GM10847 (cell line): ENCODE data around the gene FGD6.

ENCODE experiments used
- POLR2A ChIP-seq: IDR thresholded peaks from 2 replicates; pipeline ENCODE4 v1.6.1; 2011; ENCODE audit not compliant: insufficient read length; ENCODE audit errors: extremely low read depth

Gene FGD6

DNA sequence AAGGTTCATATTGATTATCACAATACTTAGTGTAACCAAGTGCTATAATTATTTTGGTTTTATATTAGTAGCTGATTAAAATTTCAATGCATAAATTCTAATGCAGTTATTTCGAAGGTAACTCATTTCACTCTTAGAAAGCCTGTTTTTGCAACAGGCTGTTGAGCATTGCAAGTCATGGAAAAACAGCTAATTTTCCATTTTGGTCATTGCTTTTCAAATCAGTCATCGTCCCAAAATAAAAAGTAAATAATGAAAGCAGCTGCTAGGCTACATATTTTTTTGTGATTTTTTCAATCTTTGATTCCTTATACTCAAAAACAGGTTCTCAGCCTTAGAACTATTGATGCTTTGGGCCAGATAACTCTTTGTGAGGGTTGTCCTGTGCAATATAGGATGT, 23.3 kb upstream of the FGD6 start:
- no peak for TF ChIP-seq POLR2A

DNA sequence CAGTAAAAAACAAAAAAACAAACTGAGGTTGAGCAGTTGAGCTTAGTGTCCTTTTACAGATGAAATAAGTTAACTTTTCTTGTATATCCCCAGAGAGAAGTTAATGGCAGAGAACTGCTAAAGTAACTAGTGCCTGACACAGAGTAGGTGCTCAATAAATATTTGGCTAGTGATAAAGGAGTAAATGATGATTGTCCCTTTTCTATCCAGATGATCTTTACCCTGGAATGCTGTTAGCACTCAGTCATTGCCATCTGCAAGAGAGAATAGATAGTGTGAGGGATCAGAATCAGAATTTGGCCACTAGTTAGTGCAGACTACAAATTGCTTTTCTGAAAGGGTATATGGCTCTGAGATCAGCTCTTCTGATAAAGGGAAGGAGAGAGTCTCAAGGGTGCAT, 21.9 kb upstream of the FGD6 start:
- TF ChIP-seq POLR2A = no peak

DNA sequence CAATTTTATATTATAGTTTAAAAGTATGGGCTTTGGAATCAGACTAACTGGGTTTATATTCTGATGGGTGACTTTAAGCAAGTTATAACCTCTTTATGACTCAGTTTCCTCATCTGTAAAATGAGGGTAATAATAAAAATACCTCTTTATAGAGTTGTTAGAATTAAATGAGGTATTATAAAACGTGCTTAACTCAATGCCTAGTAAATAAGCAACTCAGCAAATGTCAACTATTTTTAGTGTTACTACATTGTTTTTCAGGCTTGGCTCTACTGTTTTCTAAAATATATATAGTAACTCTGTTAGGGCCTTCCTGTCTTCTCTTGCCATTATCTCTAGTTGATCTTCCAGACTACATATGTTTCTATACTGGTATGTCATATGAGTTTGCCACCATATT, 20.9 kb upstream of the FGD6 start:
- no peak for TF ChIP-seq POLR2A

DNA sequence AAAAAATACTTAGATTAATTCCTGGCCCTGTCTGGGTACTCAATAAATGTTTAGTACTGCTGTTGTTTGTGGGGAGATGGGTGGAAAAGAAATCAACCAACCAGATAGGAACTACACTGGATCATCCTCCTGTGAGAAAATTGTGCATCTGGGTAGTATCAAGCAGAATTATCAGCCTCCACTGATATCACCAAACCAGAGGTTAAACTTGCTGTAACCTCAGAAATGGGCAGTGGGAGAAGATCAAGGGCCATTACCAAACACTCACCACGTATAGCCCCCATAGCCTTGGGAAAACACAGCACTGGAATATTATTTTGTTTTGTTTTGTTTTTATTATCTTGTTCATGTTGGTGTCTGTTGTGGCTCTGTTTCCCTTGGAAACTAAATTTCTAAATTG, 20.0 kb upstream of the FGD6 start:
- TF ChIP-seq POLR2A = no peak

DNA sequence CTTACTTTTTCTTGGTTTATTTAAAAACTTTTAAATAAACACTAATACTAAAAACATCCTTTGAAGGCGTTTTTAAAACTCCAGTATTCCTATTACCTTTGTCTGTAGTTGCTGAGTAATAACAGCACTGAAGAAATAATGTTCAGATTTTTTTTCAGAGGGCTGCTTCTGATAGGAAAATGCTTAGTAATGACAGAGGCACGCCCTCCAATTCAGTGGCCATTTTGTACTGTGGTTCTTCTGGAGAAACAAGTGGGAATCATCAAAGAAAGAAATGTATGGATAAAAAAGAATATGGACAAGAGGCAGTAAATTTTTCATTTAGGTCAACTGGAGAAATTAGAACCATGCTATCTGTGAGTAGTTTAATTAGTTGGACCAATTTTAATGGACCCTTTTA, 13.9 kb upstream of the FGD6 start:
- TF ChIP-seq POLR2A = no peak

DNA sequence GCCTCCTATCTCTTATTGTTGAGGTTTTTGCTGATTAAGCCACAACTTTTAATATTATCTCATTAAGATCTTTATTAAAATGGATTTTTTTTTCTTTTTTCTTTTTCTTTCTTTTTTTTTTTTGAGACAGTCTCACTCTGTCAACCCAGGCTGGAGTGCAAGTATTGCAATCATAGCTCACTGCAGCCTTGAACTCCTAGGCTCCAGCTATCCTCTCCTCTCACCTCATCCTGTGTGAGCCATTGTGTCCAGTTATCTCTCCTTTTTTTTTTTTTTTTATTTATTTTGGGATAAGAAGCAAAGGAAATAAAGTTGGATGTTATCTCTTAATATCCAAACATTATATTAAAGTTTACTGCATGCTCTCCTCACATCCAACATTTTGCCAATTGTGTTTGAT, 13.0 kb upstream of the FGD6 start:
- TF ChIP-seq POLR2A = no peak

DNA sequence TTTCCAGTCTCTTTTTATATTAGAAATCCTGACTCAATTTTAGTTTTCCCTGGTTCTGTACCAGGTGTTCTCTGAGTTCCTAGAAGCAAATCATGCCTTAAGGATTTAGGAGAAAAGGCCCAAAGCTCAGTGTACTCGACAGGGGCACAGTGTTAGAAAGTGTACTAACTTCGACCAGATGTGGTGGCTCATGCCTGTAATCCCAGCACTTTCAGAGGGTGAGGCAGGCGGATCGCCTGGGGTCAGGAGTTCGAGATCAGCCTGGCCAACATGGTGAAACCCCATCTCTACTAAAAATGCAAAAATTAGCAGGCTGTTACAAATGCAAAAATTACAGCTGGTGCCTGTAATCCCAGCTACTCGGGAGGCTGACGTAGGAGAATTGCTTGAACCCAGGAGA, 12.4 kb upstream of the FGD6 start:
- TF ChIP-seq POLR2A = no peak

DNA sequence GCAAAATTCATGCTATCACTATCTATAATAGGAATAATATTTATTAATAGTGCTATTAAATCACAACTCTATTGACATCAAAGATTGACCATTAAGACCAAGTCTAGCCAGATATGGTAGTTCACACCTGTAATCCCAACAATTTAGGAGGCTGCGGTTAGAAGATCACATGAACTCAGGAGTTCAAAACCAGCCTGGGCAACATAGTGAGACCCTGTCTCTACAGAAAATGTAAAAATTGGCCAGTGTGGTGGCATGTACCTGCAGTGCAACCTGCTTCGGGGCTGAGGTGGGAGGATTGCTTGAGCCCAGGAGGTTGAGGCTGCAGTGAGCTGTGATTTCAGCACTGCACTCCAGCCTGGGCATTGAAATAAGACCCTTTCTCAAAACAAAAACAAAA, 11.3 kb upstream of the FGD6 start:
- no peak for TF ChIP-seq POLR2A

DNA sequence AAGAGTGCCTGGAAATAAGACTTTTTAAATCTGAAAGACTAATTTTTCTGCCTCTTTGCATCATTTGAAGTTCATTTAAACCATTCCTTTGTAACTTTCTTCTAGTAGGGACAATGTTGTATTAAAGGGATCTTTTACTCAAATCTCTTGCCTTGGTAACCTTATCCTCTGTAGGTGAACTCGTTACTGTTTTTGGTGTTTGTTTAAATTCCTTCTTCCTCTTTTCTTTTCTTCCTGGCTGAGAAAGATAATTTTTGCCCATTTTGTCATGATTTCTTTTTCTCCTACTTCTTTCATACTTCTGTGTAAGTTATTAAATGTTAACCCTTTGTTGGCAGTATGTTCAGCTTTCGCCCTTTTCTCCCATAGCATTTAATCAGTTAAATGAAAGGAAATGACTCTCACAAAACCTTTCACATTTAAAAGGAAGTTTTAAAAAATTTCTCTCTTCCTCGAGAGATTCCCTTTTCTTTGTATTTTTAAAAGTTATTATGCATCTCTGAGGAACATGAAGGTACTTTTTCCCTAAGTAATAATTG, 10.6 kb upstream of the FGD6 start:
- TF ChIP-seq POLR2A = no peak

DNA sequence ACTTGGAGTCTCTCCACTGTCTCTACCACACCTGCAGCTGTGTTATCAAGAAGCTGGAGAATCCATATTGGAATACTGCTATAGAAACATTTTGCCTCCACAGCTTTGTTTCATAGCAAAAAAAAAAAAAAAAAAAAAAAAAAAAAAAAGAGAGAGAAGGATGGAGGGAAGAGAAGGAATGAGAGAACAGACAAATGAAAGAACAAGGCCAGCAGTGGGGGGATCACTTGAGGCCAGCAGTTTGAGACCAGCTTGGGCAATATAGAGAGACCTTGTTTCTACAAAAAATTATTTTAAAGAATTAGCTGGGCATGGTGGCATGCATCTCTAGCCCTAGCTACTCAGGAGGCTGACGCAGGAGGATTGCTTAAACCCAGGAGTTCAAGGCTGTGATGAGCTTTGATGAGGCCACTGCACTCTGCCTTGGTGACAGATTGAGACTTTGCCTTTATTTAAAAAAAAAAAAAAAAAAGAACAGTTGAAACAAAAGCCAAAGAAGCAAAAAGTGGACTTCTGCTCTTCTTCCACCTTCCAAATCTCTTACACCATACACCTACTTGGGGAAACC, 8.5 kb upstream of the FGD6 start:
- no peak for TF ChIP-seq POLR2A

DNA sequence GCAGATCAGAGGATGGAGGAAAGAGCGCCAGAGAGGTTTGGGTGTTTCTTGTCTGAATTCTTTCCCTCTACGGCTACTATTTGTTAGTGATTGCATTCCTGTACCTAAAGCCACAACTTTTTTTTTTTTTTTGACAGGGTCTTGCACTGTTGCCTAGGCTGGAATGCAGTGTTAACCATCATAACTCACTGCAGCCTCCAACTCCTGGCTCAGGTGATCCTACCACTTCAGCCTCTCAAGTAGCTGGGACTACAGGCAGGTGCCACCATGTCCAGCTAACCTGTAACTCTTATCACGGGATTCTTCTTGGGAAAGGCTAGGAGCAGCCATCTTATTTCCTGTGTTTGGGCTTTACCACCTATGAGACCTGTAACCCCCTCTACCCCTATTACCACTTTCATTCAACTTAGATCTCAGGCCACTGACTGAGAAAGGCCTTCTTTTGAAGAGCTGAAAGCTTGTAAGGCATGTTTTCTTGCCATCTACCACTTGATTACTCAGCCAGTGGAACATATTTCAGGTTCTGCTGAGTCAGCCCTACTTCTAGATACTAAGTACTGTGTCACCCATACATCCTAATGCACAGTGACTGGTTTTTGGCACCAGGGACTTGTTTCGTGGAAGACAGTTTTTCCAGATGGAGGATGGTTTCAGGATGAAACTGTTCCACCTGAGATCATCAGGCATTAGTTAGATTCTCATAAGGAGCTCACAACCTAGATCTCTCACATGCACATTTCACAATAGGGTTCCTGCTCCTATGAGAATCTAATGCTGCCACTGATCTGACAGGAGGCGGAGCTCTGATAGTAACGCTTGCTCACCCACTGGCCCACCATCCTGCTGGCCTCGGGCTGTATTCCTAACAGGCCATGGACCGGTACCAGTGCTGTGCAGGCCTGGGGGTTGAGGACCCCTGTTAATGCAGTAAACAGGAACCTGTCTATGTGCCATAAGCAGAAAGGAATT, 7.2 kb upstream of the FGD6 start:
- no peak for TF ChIP-seq POLR2A

DNA sequence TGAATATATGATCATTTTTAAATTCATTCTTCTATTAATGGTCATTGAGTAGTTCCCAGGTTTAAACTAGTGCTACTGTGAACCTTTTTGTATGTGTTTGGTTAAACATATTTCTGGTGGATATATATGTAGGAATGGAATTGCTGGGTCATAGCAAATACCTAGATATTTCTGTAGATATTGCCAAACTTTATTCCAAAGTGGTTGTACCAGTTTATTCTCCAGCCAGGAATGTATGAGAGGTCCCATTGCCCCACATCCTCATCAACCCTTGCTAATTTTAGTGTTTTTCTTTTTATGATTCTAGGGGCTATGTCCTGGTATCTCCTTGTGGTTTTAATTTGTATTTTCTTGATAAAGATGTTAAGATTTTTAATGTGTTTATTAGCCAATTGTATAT, 3.5 kb upstream of the FGD6 start:
- TF ChIP-seq POLR2A = no peak

DNA sequence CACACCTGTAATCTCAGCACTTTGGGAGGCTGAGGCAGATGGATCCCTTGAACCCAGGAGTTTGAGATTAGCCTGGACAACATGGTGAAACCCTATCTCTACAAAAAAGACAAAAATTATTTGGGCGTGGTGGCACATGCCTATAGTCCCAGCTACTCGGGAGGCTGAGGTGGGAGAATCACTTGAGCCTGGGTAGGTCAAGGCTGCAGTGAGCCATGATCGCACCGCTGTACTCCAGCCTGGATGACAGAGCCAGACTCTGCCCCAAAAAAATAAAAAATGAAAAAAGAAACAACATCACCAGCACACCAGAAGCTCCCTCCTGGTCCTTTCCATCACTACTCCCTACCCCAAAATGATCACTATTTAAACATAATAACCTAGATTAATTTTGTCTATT, 2.9 kb upstream of the FGD6 start:
- TF ChIP-seq POLR2A = no peak

DNA sequence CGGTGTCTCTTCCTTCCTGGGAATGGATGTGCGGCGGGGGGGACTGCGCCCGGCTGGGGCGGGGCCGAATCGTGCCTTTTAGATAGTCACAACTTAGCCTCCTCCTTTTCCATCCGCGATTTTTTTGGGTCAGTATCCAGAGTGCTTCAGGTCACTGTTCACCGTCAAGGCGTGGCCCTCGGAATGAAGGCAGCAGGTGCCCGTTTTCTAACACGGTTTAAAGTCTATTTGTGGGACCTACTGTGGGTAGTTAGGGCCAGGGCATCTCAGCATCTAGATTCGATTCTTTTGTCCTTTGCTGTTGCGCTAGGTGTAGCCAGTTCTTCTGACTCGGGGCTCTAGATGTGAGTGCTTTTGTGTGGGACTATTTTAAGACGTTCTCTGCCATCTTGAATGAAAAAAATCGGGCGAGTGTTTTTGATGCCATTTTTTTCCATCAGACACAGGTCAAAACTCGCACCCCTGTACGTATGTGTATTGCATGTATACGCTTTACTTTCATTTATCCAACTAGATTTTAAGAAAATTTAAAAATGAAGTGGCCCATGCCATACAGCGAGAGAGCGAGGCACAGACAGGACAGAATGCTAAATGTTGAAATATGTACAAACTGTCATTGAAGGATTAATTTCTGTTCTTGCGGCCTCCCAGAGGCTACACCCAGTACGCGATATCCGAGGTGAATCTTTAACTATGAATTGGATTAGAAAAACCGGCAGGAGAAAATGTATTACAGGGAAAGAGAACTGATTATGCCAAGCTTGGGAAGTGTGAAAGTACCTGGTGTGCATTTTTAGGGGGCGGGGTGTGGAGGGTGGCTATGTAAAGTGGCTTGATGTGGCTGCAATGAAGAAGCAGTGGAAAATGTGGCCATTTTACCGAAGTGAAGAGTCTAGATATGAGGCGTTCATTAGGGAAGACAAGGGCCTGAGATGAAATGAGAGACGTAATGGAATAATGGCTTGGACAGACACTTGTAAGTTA, 1.2 kb upstream of the FGD6 start:
- TF ChIP-seq POLR2A = no peak

DNA sequence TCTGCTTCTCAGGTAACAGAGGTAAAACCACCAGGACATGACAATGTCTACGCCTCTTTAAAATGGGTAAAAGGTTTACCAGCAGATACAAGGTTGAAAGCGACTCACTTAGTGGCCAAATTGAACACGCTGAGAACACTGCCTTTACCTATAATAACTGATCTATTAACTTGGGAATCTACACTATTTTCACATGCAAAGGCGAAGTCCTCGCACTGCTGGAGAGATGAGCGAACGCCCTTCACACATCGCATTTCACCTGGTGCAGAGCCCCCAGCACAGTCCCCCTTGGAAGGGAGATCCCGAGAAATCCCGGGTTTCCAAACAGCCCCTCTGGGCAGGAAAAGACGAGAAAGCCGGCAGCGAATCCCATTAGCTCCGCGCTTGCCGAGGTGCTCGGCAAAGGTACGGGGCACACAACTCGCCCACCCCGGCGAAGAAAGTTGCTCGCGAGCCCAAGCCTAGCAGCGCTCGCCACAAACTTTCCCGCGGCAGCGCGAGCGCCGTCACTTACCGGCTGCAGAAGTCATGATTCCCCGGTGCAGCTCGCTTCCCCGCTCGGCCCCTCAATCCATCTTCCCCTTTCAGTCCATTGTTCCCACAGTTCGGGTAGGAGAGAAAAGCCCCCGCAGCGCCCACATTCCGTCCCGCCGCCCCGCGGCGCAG, 423 bp downstream of the FGD6 start:
- TF ChIP-seq POLR2A = no peak
